HL-60 (cell line): ENCODE results near the gene AIF1L.

Source experiments
- DNase-seq, 2 experiments: peaks; one replicate each; pipeline ENCODE4 v3.0.0-alpha.2; 2010 to 2020; ENCODE audit warnings: low read depth in 1 of 2, low spot score in 1 of 2
- H3K27ac ChIP-seq: fragments of 250-450 bp; sonication (Bioruptor Pico); replicated peaks from 2 replicates; pipeline ENCODE4 v1.5.1; 2020; ENCODE audit warnings: mild to moderate bottlenecking, moderate library complexity
- H3K27me3 ChIP-seq: fragments of 250-450 bp; sonication (Bioruptor Pico); 2 replicates; pipeline ENCODE4 v1.5.1; 2021; ENCODE audit warnings: mild to moderate bottlenecking, moderate library complexity; ENCODE audit not compliant: insufficient read depth, poor library complexity, severe bottlenecking
- H3K4me3 ChIP-seq: replicated peaks from 2 replicates; pipeline ENCODE4 v1.5.1; 2011; ENCODE audit warnings: mild to moderate bottlenecking, control low read depth, low read length; ENCODE audit not compliant: insufficient read depth
- CTCF ChIP-seq: IDR thresholded peaks from one replicate; pipeline ENCODE4 v1.5.1; 2011; ENCODE audit warnings: low read length, control low read depth, inconsistent platforms; ENCODE audit not compliant: insufficient read depth
- GABPA ChIP-seq: IDR thresholded peaks from 2 replicates; pipeline ENCODE4 v1.6.1; 2012; ENCODE audit warnings: low read depth
- POLR2AphosphoS5 ChIP-seq: IDR thresholded peaks from 2 replicates; pipeline ENCODE4 v1.6.1; 2012; ENCODE audit warnings: low read depth
- SPI1 ChIP-seq: IDR thresholded peaks from 2 replicates; pipeline ENCODE4 v1.6.1; 2012; ENCODE audit warnings: low read depth, mild to moderate bottlenecking, borderline replicate concordance
- TF ChIP-seq, protein P1 (sequence below): IDR thresholded peaks from 2 replicates; pipeline ENCODE4 v1.6.1; 2012; ENCODE audit warnings: low read depth; ENCODE audit not compliant: insufficient replicate concordance

AIF1L gene

GRCh38 chr9:131076347-131077195, 19.8 kb upstream of the AIF1L start:
- DNase-seq = no peak
- TF ChIP-seq SPI1 = no peak
- TF ChIP-seq POLR2AphosphoS5 = no peak
- no peak for TF ChIP-seq GABPA
- TF ChIP-seq, protein P1, sequence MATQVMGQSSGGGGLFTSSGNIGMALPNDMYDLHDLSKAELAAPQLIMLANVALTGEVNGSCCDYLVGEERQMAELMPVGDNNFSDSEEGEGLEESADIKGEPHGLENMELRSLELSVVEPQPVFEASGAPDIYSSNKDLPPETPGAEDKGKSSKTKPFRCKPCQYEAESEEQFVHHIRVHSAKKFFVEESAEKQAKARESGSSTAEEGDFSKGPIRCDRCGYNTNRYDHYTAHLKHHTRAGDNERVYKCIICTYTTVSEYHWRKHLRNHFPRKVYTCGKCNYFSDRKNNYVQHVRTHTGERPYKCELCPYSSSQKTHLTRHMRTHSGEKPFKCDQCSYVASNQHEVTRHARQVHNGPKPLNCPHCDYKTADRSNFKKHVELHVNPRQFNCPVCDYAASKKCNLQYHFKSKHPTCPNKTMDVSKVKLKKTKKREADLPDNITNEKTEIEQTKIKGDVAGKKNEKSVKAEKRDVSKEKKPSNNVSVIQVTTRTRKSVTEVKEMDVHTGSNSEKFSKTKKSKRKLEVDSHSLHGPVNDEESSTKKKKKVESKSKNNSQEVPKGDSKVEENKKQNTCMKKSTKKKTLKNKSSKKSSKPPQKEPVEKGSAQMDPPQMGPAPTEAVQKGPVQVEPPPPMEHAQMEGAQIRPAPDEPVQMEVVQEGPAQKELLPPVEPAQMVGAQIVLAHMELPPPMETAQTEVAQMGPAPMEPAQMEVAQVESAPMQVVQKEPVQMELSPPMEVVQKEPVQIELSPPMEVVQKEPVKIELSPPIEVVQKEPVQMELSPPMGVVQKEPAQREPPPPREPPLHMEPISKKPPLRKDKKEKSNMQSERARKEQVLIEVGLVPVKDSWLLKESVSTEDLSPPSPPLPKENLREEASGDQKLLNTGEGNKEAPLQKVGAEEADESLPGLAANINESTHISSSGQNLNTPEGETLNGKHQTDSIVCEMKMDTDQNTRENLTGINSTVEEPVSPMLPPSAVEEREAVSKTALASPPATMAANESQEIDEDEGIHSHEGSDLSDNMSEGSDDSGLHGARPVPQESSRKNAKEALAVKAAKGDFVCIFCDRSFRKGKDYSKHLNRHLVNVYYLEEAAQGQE = no peak
- no peak for TF ChIP-seq CTCF
- H3K27me3 ChIP-seq = no peaks in the 10 kb centered on the region
- no peak overlapping the region for H3K27ac ChIP-seq
- H3K4me3 ChIP-seq = no peak overlapping the region

DNA sequence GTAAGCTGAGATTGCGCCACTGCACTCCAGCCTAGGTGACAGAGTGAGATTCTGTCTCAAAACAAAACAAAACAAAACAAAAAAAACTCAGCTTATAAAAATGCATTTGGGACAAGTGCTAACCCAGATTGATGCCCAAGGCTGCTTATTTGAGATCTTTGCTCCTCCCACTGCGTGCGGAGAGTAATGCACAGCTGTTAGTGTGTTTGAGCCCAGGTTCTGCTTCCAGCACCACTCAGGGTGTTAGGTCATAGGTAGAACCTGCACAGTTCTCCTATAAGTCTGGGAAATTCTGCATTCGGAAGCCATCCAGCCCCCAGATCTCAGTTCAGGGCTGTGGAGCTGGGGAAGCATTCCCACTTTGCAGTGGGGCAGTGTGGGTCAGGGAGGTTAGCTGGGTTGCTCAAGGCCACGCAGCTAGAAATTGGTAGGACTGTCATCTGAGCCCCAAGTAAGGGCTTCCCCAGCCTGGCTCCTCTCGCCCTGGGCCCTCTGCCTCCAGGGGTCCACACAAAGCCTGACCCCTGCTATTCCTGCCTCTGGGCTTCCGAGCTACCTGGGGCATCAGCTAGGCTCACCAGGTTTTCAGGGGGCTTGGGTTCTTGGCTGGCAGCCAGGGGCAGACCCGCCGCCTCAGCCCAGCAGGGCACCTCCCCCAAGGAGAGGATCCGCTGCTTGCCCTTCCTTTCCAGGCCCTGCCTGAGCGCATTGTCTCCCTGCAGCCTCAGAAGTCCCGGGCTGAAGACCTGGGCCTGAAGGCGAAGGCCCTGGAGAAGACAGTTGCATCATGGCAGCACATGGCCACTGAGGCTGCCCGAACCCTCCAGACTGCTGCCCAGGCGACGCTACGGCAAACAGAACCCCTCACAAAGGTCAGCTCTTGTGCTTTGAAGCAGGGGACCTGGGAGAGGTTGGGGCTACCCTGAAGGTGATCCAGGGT, 17.6 kb upstream of the AIF1L start:
- Histone ChIP-seq H3K4me3 (no peak overlapping the region), H3K27me3 (no peaks in the 10 kb centered on the region), H3K27ac (no peak overlapping the region)
- no peak for DNase-seq
- no peak for TF ChIP-seq GABPA
- no peak for TF ChIP-seq SPI1
- TF ChIP-seq CTCF = no peak
- TF ChIP-seq, protein P1 = no peak
- no peak for TF ChIP-seq POLR2AphosphoS5

GRCh38 chr9:131080589-131080988, 15.7 kb upstream of the AIF1L start:
- no peaks in the 10 kb centered on the region for H3K27me3 ChIP-seq
- no peak overlapping the region for H3K4me3 ChIP-seq
- TF ChIP-seq POLR2AphosphoS5 (no peak), GABPA (no peak)
- TF ChIP-seq, protein P1 = no peak
- no peak overlapping the region for H3K27ac ChIP-seq
- no peak for DNase-seq
